NCI-H2196 (cell line): ENCODE data around the gene FXN.
"Not testable (repeated sequence)": the region's sequence is repeated elsewhere in the genome, so short reads cannot be mapped to it uniquely, and the experiment has no call there.

Experiments used
- DNase-seq: peaks from one replicate; lab custom pipeline; 2025; ENCODE audit not compliant: unreplicated experiment; lab: John Stamatoyannopoulos, UW

The FXN gene

GRCh38 chr9:69023650-69024049, 11.9 kb upstream of the FXN start:
- DNase-seq = peak; percentile 62

DNA sequence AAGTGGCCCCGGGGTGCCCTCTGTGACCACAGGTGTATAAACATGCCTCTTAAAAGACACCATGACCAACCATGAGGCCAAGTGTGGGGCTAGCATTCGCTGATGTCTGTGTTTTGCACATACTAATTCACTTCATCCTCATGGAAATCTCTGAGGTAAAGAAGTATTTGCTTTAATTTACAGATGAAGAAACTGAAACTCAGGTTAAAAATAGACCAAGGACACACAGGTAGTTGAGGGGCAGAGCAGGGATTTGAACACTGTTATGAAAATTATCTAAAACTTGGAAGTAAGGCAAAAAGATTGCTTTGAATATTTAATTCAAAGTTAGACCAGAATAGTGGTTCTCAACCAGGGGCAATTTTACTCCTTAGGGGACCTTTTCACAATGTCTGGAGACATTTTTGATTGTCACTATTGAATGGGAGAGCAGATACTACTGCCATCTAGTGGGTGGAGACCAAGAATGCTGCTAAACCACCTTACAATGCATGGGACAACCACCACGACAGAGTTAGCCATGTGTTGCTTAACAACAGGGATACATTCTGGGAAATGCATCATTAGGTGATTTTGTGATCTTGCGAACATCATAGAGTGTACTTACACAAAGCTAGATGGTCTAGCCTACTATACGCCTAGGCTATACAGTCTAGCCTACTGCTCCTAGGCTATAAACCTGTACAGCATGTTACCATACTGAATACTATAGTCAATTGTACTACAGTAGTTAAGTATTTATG, 8.0 kb upstream of the FXN start:
- peak; percentile 58 for DNase-seq

DNA sequence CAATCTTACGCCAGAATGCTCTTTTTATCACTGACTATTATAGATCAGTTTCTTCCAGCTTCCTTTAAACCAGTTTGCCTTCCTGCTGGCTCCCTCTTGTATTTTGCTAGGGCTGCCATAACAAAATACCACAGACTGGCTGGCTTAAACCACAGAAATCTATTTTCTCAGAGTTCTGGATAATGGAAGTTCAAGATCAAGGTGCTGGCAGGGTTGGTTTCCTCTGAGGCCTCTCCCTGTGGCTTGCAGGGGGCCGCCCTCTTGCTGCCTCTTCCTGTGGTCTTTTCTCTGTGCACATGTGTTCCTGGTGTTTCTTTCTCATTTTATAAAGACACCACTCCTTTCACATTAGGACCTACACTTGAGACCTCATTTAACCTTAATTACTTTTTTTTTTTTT, 6.8 kb upstream of the FXN start:
- no peak for DNase-seq

- DNase-seq = no peak
Observed at GRCh38 chr9:69029535-69029934, 6.0 kb upstream of the FXN start.

GRCh38 chr9:69030851-69031645, 4.5 kb upstream of the FXN start:
- DNase-seq = no peak

GRCh38 chr9:69034071-69034470, 1.5 kb upstream of the FXN start:
- no peak for DNase-seq

DNA sequence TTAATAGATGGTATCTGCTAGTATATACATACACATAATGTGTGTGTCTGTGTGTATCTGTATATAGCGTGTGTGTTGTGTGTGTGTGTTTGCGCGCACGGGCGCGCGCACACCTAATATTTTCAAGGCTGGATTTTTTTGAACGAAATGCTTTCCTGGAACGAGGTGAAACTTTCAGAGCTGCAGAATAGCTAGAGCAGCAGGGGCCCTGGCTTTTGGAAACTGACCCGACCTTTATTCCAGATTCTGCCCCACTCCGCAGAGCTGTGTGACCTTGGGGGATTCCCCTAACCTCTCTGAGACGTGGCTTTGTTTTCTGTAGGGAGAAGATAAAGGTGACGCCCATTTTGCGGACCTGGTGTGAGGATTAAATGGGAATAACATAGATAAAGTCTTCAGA, 757 bp downstream of the FXN start:
- DNase-seq = no peak

GRCh38 chr9:69036799-69037198, 1.2 kb downstream of the FXN start:
- no peak for DNase-seq

- DNase-seq = no peak
Observed at GRCh38 chr9:69040646-69041045, 5.1 kb downstream of the FXN start.

DNA sequence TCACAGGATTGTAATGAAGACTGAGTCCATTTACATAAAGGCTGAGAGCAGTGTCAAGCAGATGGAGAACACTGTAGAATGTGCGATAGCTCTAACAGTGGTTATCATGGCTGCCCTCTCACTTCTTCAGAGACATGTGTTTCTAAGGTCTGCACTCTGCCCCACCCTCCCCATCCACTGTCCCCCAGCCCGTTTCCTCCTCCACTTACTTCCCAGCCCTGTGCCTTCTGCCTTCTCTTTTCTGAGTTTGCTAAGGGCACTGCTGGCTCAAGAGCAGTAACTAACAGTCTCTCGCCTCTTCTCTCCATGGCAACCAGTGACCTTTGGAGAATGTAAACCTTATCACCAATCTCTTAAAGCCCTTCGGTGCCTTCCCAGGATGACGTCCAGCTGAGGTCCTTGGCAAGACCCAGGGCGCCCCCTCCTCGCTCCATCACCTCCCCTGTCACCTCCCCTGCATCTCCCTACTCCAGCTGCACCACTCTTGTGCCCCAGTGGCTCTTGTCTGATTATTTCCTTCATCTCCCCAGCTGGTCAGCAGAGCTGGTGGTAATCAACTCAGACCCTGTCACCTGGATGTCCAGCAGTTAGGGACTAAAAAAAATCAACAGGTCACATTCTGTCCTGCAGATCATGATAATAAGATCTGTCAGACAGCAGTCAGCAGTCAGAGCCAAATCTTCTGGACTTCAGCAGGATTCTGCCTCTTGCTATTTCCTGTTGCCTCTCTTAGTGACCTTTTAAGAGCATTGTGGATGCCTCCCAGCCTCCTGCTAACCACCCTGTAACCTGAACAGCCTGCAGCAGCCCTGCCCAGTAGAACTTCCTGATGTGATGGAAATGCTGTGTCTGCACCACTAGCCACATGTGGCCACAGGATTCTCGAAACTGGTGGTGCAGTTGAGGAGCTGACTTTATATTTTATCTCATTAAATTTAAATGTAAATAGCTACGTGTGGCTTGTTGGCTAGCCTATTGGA, 9.0 kb downstream of the FXN start:
- DNase-seq = peak; percentile 63

DNA sequence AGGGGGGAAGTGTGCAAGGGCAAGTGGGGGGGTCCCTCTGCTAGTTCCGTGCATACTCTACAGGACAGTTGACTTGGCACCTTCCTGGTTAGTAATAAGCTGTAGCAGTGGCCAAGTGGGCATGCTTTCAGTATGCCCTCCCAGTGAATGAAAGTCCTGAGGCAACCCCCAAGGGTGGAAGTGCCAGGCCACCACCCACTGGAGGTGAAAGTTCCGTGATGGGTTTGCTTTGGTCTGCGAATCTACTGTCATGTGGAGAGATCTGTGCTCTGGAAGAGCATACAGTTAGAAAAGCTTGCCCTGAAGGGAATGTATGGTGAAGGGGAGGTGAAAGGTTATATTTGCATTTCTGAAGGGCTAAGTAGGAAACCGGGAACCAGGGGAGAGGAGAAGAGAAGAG, 10.3 kb downstream of the FXN start:
- no peak for DNase-seq

GRCh38 chr9:69046723-69047122, 11.2 kb downstream of the FXN start:
- DNase-seq = no peak

GRCh38 chr9:69047371-69047770, 11.8 kb downstream of the FXN start:
- no peak for DNase-seq

DNA sequence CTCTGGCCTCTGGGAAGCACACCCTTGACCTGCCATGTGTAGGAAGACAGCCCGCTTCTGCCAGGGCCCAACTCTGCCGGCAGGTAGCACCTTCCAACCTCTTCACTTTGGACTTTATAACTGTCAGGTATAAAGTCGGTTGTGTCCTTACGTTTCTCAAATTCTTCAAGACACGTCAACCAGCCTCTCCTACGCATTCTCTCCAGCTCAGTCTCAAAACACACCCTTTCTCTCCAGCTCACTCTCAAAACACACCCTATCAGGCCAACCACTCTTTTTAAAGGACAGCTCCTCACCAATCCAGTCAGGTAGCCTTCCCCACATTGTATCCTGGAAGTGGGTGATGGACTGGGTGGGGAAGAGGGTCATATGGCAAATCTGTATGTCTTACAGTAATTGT, 13.5 kb downstream of the FXN start:
- no peak for DNase-seq

DNA sequence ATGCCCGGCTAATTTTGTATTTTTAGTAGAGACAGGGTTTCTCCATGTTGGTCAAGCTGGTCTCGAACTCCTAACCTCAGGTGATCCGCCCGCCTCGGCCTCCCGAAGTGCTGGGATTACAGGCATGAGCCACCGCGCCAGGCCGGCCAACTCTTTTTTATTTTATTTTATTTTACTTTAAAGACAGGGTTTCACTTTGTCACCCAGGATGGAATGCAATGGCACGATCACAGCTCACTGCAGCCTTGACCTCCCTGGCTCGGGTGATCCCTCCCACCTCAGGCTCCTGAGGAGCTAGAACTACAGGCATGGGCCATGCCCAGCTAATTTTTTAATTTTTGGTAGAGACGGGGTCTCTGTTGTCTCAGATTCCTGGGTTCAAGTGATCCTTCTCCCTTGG, 15.4 kb downstream of the FXN start:
- DNase-seq = not testable (repeated sequence)

- DNase-seq = no peak
Observed at GRCh38 chr9:69054989-69055388, 19.4 kb downstream of the FXN start.

GRCh38 chr9:69056191-69056815, 20.8 kb downstream of the FXN start:
- DNase-seq = no peak

- DNase-seq = no peak
Observed at GRCh38 chr9:69058101-69058500, 22.5 kb downstream of the FXN start.

GRCh38 chr9:69060766-69061165, 25.2 kb downstream of the FXN start:
- DNase-seq = no peak

- DNase-seq = no peak
Observed at GRCh38 chr9:69062195-69062594, 26.6 kb downstream of the FXN start.

GRCh38 chr9:69063839-69064238, 28.3 kb downstream of the FXN start:
- no peak for DNase-seq
